ENCODE results near the gene FAM78A.

DNA sequence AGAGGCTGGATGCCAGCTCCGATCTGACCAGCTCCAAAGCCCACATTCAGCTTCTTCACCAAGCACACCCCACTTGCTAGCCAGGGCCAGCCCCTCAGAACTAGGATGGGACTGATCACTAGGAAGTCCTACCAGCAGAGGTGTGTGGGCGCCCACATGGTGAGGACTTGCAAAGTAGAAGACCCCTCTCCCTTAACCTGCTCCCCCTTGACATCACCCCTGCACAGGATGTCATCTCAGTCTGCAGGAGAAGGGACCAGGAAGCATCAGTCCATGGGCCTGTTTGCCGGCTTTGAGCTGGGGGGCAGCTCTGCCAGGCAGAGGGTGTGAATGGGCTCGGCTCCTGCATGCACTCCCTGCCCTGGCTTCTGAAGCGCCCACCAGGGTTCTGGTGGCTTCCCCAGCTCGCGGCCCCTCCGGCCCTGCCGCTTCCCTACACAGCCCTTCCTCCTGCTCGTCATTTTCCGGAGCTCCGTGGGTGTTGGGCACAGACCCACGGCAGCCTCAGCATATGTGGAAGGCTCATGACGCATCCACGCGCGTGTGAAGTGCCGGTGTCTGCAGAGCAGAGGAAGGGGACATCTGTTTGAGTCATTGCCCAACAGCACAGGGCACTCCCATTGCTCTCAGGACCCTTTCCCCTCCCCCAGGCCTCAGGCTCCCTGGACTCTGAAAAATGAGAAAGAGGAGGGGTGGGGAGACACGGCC, 3.7 kb upstream of the FAM78A start:
- TF ChIP-seq EZH2 (IDR thresholded peaks at IDR 0.05; ENCODE audit: low read depth), result no peak
- TF ChIP-seq, protein P1, sequence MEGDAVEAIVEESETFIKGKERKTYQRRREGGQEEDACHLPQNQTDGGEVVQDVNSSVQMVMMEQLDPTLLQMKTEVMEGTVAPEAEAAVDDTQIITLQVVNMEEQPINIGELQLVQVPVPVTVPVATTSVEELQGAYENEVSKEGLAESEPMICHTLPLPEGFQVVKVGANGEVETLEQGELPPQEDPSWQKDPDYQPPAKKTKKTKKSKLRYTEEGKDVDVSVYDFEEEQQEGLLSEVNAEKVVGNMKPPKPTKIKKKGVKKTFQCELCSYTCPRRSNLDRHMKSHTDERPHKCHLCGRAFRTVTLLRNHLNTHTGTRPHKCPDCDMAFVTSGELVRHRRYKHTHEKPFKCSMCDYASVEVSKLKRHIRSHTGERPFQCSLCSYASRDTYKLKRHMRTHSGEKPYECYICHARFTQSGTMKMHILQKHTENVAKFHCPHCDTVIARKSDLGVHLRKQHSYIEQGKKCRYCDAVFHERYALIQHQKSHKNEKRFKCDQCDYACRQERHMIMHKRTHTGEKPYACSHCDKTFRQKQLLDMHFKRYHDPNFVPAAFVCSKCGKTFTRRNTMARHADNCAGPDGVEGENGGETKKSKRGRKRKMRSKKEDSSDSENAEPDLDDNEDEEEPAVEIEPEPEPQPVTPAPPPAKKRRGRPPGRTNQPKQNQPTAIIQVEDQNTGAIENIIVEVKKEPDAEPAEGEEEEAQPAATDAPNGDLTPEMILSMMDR (conservative IDR thresholded peaks at IDR 0.05), result no peak

Measured in PC-9 (cell line).